Esophagus (tissue), 2 donors: Measurements from ENCODE around the gene SLC45A2. TPM values are rescaled to one million over a fixed set of nuclear protein-coding genes. Genes with fewer than 3 reads are reported as not detected.

ENCODE experiments used
- H3K27ac ChIP-seq, 2 donors: one replicate each; pipeline ENCODE4 v1.5.1; 2013; ENCODE audit warnings: low read depth in 2 of 2, mild to moderate bottlenecking in 2 of 2, inconsistent platforms in 1 of 2, low read length in 1 of 2, moderate library complexity in 1 of 2
- H3K27me3 ChIP-seq, 2 donors: one replicate each; pipeline ENCODE4 v1.6.1; 2013; ENCODE audit warnings: low read length in 2 of 2, control low read depth in 1 of 2, mild to moderate bottlenecking in 1 of 2; ENCODE audit not compliant: insufficient read depth in 2 of 2, control insufficient read depth in 1 of 2
- H3K36me3 ChIP-seq, 2 donors: one replicate each; pipeline ENCODE4 v1.6.1; 2013; ENCODE audit warnings: low read length in 1 of 2; ENCODE audit not compliant: control insufficient read depth in 2 of 2, insufficient read depth in 2 of 2
- H3K4me1 ChIP-seq, 2 donors: one replicate each; pipeline ENCODE4 v1.6.1; 2013; ENCODE audit warnings: low read length in 1 of 2; ENCODE audit not compliant: control insufficient read depth in 2 of 2, insufficient read depth in 2 of 2
- H3K4me3 ChIP-seq, 2 donors: one replicate each; pipeline ENCODE4 v1.5.1; 2013; ENCODE audit warnings: low read length in 2 of 2, mild to moderate bottlenecking in 2 of 2, low read depth in 1 of 2, moderate library complexity in 1 of 2
- H3K9me3 ChIP-seq, 2 donors: one replicate each; pipeline ENCODE4 v1.6.1; 2013; ENCODE audit warnings: mild to moderate bottlenecking in 2 of 2, low read depth in 1 of 2, low read length in 1 of 2, moderate library complexity in 1 of 2; ENCODE audit not compliant: control insufficient read depth in 2 of 2, insufficient read depth in 1 of 2
- WGBS, 2 donors: extraction: QIAGEN DNeasy Blood & Tissue Kit; methylation state at CpG; one replicate each; pipeline ENCODE4 v1.1.7; 2013; 5-methylcytosine and 5-hydroxymethylcytosine counted together
- polyA plus RNA-seq, 2 donors: library from polyadenylated mRNA; stranded (reverse); fragments of 200-250 nt; gene quantifications; one replicate each; pipeline ENCODE4 v1.2.3, GENCODE V29; 2013
- donor health status: healthy with polysubstance abuse.
- donor health status: Bipolar disorder and iron deficiency.

The SLC45A2 gene
- polyA plus RNA-seq, 2 donors: not detected

DNA sequence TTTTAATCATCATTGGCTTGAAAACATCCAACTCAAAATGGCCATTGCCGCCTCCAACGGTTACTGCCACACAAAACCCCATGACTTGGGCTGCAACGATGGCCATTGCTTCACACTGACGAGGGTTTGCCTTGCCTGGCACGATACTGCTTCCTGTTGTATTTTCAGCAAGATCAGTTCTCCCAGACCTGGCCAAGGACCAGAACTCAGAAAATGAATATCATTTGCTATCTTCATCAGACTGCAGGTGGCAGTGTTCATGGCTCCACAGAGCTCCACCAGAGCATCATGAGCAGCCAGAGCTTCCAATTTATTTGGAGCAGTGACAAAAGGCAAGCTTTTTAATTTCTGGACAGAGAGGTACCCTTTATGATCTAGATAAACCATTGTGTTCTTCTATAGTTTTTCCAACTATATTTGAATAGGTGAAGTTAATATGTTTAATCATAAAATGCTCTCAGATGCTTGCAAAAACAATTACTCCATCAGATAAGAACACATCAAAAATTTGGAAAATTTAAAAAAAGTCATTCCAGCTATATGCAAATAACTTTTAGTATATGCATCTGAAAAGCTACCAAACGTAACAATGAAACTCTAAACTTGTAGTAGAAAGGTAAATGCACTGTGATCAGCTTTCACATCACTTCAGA, 13.0 kb upstream of the SLC45A2 start:
- Histone ChIP-seq H3K27me3 (no peaks in the 10 kb centered on the region), H3K4me1 (peaks cover 1 to 2% of the 10 kb centered on the region in 2 donors), H3K36me3 (peaks cover 0 to 3% of the 10 kb centered on the region in 2 donors), H3K9me3 (no peaks in the 10 kb centered on the region), H3K4me3 (no peak overlapping the region), H3K27ac (no peak overlapping the region)
- 33 to 37% methylated on average over 6 of the region's 6 CpGs for WGBS, 2 donors

- Histone ChIP-seq H3K4me3 (no peak overlapping the region), H3K27ac (no peak overlapping the region), H3K36me3 (peaks cover 0 to 2% of the 10 kb centered on the region in 2 donors), H3K4me1 (peaks cover 0 to 2% of the 10 kb centered on the region in 2 donors), H3K27me3 (no peaks in the 10 kb centered on the region), H3K9me3 (no peaks in the 10 kb centered on the region)
- WGBS, 2 donors: 70 to 71% methylated on average over 2 of the region's 2 CpGs
These were observed 11.4 kb upstream of the SLC45A2 start for GRCh38 chr5:33995865-33996264.

GRCh38 chr5:33994845-33995244, 10.4 kb upstream of the SLC45A2 start:
- WGBS, 2 donors: 54 to 63% methylated on average over 1 of the region's 1 CpG
- H3K4me1 ChIP-seq: peaks cover 0 to 2% of the 10 kb centered on the region in 2 donors
- no peak overlapping the region for H3K27ac ChIP-seq
- H3K4me3 ChIP-seq: no peak overlapping the region
- no peaks in the 10 kb centered on the region for H3K27me3 ChIP-seq
- no peaks in the 10 kb centered on the region for H3K9me3 ChIP-seq
- H3K36me3 ChIP-seq: peaks cover 0 to 2% of the 10 kb centered on the region in 2 donors

GRCh38 chr5:33992864-33993263, 8.4 kb upstream of the SLC45A2 start:
- Histone ChIP-seq H3K4me3 (no peak overlapping the region), H3K36me3 (peaks cover 3 to 7% of the 10 kb centered on the region in 2 donors), H3K27me3 (no peaks in the 10 kb centered on the region), H3K4me1 (peaks cover 0 to 2% of the 10 kb centered on the region in 2 donors), H3K27ac (no peak overlapping the region), H3K9me3 (no peaks in the 10 kb centered on the region)
- 91 to 92% methylated on average over 2 of the region's 2 CpGs for WGBS, 2 donors

GRCh38 chr5:33985447-33985846, 954 bp upstream of the SLC45A2 start:
- H3K27ac ChIP-seq: no peak overlapping the region
- no peaks in the 10 kb centered on the region for H3K27me3 ChIP-seq
- no peaks in the 10 kb centered on the region for H3K9me3 ChIP-seq
- peaks cover 0 to 4% of the 10 kb centered on the region in 2 donors for H3K4me1 ChIP-seq
- WGBS, 2 donors: 94 to 97% methylated on average over 6 of the region's 6 CpGs
- H3K4me3 ChIP-seq: no peak overlapping the region
- peaks cover 5 to 10% of the 10 kb centered on the region in 2 donors for H3K36me3 ChIP-seq

DNA sequence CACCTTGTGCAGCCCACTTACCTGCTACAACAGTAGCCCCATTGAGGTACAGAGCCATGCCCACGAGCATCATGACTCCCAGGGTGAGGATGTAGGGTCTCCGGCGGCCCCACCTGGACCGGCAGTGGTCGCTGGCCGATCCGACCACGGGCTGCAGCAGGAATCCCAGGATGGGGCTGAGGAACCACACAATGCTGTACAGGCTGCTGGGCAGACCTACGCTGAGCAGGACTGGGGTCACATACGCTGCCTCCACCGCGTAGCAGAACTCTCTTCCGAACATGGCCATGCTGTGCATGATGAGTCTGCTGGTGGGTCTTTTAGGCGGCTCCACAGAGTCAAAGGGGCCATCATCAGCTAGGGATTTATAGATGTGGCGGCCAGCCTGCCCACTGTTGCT, 315 bp downstream of the SLC45A2 start:
- Histone ChIP-seq H3K27me3 (no peaks in the 10 kb centered on the region), H3K4me1 (peaks cover 0 to 4% of the 10 kb centered on the region in 2 donors), H3K36me3 (peaks cover 5 to 10% of the 10 kb centered on the region in 2 donors), H3K27ac (no peak overlapping the region), H3K4me3 (no peak overlapping the region), H3K9me3 (no peaks in the 10 kb centered on the region)
- 96 to 97% methylated on average over 15 of the region's 15 CpGs for WGBS, 2 donors

DNA sequence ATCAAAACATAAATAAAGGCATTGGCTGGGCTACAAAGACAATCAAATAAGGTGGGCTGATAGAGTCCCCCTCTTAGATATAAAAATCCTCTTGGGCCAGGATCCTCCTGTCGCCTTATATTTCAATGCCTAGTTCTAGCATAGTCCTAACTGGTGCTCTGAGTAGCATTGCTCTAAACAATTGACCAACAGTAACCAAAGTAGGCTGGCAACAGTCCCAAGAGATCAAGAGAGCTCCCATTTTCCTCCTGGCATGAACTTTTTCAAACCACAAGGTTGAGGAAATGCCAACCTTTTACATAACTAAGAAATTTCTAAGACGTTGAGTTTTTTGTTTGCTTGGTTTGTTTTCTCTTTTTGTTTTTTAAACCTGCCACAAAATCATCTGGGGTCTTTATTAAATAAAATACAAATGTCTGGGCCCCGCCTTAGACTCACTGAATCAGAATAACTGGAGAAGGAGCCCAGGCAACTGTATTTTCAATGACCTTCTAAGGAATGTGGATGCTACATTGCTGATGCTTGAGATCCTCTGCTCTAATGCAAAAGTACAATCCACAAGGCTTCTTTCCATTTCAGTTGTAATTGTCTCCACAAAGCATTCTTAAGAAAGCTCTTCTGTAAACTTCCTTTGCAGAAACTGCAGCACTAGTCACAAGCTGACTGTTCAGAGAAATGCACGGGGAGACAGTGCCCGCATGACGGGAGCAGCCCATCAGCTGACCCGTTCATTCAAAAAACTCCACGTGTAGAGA, 2.9 kb downstream of the SLC45A2 start:
- no peaks in the 10 kb centered on the region for H3K27me3 ChIP-seq
- H3K27ac ChIP-seq: no peak overlapping the region
- H3K4me1 ChIP-seq: peaks cover 0 to 4% of the 10 kb centered on the region in 2 donors
- no peak overlapping the region for H3K4me3 ChIP-seq
- H3K9me3 ChIP-seq: no peaks in the 10 kb centered on the region
- peaks cover 0 to under 1% of the 10 kb centered on the region in 2 donors for H3K36me3 ChIP-seq
- WGBS, 2 donors: 54 to 72% methylated on average over 8 of the region's 8 CpGs

GRCh38 chr5:33980030-33980429, 4.5 kb downstream of the SLC45A2 start:
- Histone ChIP-seq H3K9me3 (no peaks in the 10 kb centered on the region), H3K4me3 (no peak overlapping the region), H3K4me1 (peaks cover 0 to 4% of the 10 kb centered on the region in 2 donors), H3K36me3 (no peaks in the 10 kb centered on the region), H3K27me3 (no peaks in the 10 kb centered on the region), H3K27ac (no peak overlapping the region)
- 85 to 92% methylated on average over 3 of the region's 3 CpGs for WGBS, 2 donors

- H3K4me1 ChIP-seq: peaks cover 0 to 4% of the 10 kb centered on the region in 2 donors
- no peaks in the 10 kb centered on the region for H3K9me3 ChIP-seq
- H3K27ac ChIP-seq: no peak overlapping the region
- no peak overlapping the region for H3K4me3 ChIP-seq
- H3K27me3 ChIP-seq: no peaks in the 10 kb centered on the region
- no peaks in the 10 kb centered on the region for H3K36me3 ChIP-seq
- WGBS, 2 donors: 92 to 95% methylated on average over 1 of the region's 1 CpG
These were observed 6.2 kb downstream of the SLC45A2 start for GRCh38 chr5:33978306-33978705.
